K562 (cell line): Measurements from ENCODE around the gene ZER1. TPM values are rescaled to one million over a fixed set of nuclear protein-coding genes. Genes with fewer than 3 reads are reported as not detected.
A peak's percentile ranks its signal among the peaks of the same experiment; 100 is the strongest.

Source experiments
- GTF2F1 ChIP-seq: IDR thresholded peaks from 2 replicates; pipeline ENCODE4 v1.6.1; 2011; ENCODE audit warnings: low read depth, low read length, improper control_type of control experiment
- HNRNPUL1 ChIP-seq: fragments of 200-400 bp; formaldehyde crosslinking; IDR thresholded peaks from 2 replicates; pipeline ENCODE4 v1.6.1; 2017; ENCODE audit warnings: low read length
- MAZ ChIP-seq, 2 experiments: fragments of 450-650 bp in 1 of 2; sonication (generic) in 1 of 2; formaldehyde crosslinking; IDR thresholded peaks in 1 of 2; conservative IDR thresholded peaks in 1 of 2; 2 replicates each; pipeline versions ENCODE4 v1.4.0 to v1.5.0; 2020; ENCODE audit warnings: mild to moderate bottlenecking in 1 of 2, missing genetic modification reagents in 1 of 2
- NEUROD1 ChIP-seq: fragments of 150-350 bp; IDR thresholded peaks from 2 replicates; pipeline ENCODE4 v1.6.1; 2014; ENCODE audit warnings: borderline replicate concordance, low read length, low read depth; ENCODE audit not compliant: partially characterized antibody
- NFRKB ChIP-seq: fragments of 450-650 bp; IDR thresholded peaks from 2 replicates; pipeline ENCODE4 v1.6.1; 2016; ENCODE audit warnings: low read depth
- NR2F6 ChIP-seq: fragments of 450-650 bp; formaldehyde crosslinking; IDR thresholded peaks from 2 replicates; pipeline ENCODE4 v1.4.0; 2020; ENCODE audit warnings: mild to moderate bottlenecking
- RFX7 ChIP-seq: fragments of 250-450 bp; sonication (Bioruptor Pico); IDR thresholded peaks from 2 replicates; pipeline ENCODE4 v1.5.1; 2021; ENCODE audit warnings: mild to moderate bottlenecking
- SRF ChIP-seq, 2 experiments: fragments of 250-450, 450-650 bp in 1 of 2; sonication (Bioruptor Pico) in 1 of 2; sonication (generic) in 1 of 2; formaldehyde crosslinking; IDR thresholded peaks; 2 replicates each; pipeline versions ENCODE4 v1.5.0 to v1.5.1; 2020 to 2022; ENCODE audit warnings: mild to moderate bottlenecking in 1 of 2, missing genetic modification reagents in 1 of 2
- SRSF3 ChIP-seq: fragments of 200-400 bp; formaldehyde crosslinking; IDR thresholded peaks from 2 replicates; pipeline ENCODE4 v1.6.1; 2016; ENCODE audit warnings: mild to moderate bottlenecking, low read length, moderate library complexity; ENCODE audit not compliant: insufficient read depth
- XRCC5 ChIP-seq: fragments of 200-400 bp; formaldehyde crosslinking; IDR thresholded peaks from 2 replicates; pipeline ENCODE4 v1.6.1; 2017; ENCODE audit warnings: low read depth, mild to moderate bottlenecking, low read length
- ZFP30 ChIP-seq: fragments of 250-450 bp; sonication (Bioruptor Pico); IDR thresholded peaks from 2 replicates; pipeline ENCODE4 v1.8.0; 2022; ENCODE audit warnings: moderate library complexity, mild to moderate bottlenecking, inconsistent platforms, borderline replicate concordance
- ZNF830 ChIP-seq: fragments of 250-450 bp; sonication (Bioruptor Pico); IDR thresholded peaks from 2 replicates; pipeline ENCODE4 v1.5.0; 2021; ENCODE audit warnings: mild to moderate bottlenecking
- polyA plus RNA-seq, 8 experiments: library from polyadenylated mRNA; depleted of rRNA in 4 of 8; stranded (reverse) in 5 of 8; unstranded in 3 of 8; fragments of >200 nt; fragmentation: Nextera tagmentation in 2 of 8; fragmentation: Illumina TruSeq in 1 of 8; extraction: Ambion mirVana in 2 of 8; extraction: Trizol in 1 of 8; gene quantifications; 2 replicates each; pipeline versions ENCODE4 v1.2.1 to v1.2.3, GENCODE V29; 2011 to 2014; ENCODE audit warnings: inconsistent platforms in 1 of 8, missing spikeins in 1 of 8
- total RNA-seq, 7 experiments: library from RNA; depleted of rRNA in 6 of 7; stranded (reverse); fragments of >200 nt in 6 of 7; fragmentation: Illumina TruSeq in 2 of 7; extraction: Trizol in 2 of 7; gene quantifications; 2 replicates each; pipeline versions ENCODE4 v1.2.1 to v1.2.3, GENCODE V29; 2011 to 2021; ENCODE audit warnings: low replicate concordance in 1 of 7
- TF ChIP-seq, protein P1 (sequence below): sonication (generic); formaldehyde crosslinking; IDR thresholded peaks from 2 replicates; pipeline ENCODE4 v1.8.1; 2023; ENCODE audit warnings: mild to moderate bottlenecking, missing genetic modification reagents
- TF ChIP-seq, protein P2 (sequence below): sonication (generic); formaldehyde crosslinking; IDR thresholded peaks from 2 replicates; pipeline ENCODE4 v1.8.1; 2023; ENCODE audit warnings: missing genetic modification reagents, mild to moderate bottlenecking, borderline replicate concordance
- TF ChIP-seq, protein P3 (sequence below), 2 experiments: fragments of 450-650 bp; IDR thresholded peaks; 2 replicates each; pipeline ENCODE4 v1.6.1; 2018; ENCODE audit warnings: mild to moderate bottlenecking in 2 of 2, low read depth in 1 of 2; ENCODE audit not compliant: partially characterized antibody in 2 of 2
- TF ChIP-seq, protein P4 (sequence below): sonication (generic); formaldehyde crosslinking; IDR thresholded peaks from 2 replicates; pipeline ENCODE4 v1.8.1; 2022; ENCODE audit warnings: missing genetic modification reagents

The ZER1 gene
- total and polyA plus RNA-seq, 9 of the 15 experiments (the other 6 are each of a cell fraction or from before 2014, with no cell fraction given): 0.07 to 10.7 (median 6.2) TPM

DNA sequence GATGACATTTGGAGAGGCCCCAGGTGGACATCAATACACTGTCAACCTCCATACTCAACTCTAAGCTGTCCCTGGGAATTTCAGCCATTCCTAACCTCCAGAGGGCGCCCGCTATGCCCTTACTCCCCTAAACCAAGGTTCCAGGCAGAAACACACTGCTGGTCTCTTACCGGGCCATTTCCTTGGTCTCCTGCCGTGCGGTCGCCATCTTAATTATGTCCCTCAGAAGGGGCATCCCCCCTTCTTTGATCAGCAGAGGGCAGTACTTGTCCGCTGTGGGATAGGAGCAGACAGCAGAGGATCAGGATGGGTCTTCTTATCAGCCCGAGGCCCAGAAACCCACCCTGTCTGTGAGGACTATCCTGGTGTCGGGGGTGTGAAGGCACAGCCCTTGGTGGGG, 38.5 kb downstream of the ZER1 start (continued):
- TF ChIP-seq, protein P1, sequence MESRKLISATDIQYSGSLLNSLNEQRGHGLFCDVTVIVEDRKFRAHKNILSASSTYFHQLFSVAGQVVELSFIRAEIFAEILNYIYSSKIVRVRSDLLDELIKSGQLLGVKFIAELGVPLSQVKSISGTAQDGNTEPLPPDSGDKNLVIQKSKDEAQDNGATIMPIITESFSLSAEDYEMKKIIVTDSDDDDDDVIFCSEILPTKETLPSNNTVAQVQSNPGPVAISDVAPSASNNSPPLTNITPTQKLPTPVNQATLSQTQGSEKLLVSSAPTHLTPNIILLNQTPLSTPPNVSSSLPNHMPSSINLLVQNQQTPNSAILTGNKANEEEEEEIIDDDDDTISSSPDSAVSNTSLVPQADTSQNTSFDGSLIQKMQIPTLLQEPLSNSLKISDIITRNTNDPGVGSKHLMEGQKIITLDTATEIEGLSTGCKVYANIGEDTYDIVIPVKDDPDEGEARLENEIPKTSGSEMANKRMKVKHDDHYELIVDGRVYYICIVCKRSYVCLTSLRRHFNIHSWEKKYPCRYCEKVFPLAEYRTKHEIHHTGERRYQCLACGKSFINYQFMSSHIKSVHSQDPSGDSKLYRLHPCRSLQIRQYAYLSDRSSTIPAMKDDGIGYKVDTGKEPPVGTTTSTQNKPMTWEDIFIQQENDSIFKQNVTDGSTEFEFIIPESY (CRISPR knock-in tag): peak; percentile 82
- TF ChIP-seq XRCC5 (peak; percentile 88), MAZ (CRISPR knock-in tag; conservative IDR thresholded peaks at IDR 0.05 in 1 of 2, IDR thresholded peaks at IDR 0.05 in 1 of 2) (peak; percentile 62 to 87), SRSF3 (no peak), ZFP30 (no peak), SRF (CRISPR knock-in tag; IDR thresholded peaks at IDR 0.05) (no peak), ZNF830 (no peak), RFX7 (no peak), NEUROD1 (no peak), NFRKB (peak; percentile 77), GTF2F1 (no peak), HNRNPUL1 (no peak), NR2F6 (CRISPR knock-in tag) (no peak)
- TF ChIP-seq, protein P2, sequence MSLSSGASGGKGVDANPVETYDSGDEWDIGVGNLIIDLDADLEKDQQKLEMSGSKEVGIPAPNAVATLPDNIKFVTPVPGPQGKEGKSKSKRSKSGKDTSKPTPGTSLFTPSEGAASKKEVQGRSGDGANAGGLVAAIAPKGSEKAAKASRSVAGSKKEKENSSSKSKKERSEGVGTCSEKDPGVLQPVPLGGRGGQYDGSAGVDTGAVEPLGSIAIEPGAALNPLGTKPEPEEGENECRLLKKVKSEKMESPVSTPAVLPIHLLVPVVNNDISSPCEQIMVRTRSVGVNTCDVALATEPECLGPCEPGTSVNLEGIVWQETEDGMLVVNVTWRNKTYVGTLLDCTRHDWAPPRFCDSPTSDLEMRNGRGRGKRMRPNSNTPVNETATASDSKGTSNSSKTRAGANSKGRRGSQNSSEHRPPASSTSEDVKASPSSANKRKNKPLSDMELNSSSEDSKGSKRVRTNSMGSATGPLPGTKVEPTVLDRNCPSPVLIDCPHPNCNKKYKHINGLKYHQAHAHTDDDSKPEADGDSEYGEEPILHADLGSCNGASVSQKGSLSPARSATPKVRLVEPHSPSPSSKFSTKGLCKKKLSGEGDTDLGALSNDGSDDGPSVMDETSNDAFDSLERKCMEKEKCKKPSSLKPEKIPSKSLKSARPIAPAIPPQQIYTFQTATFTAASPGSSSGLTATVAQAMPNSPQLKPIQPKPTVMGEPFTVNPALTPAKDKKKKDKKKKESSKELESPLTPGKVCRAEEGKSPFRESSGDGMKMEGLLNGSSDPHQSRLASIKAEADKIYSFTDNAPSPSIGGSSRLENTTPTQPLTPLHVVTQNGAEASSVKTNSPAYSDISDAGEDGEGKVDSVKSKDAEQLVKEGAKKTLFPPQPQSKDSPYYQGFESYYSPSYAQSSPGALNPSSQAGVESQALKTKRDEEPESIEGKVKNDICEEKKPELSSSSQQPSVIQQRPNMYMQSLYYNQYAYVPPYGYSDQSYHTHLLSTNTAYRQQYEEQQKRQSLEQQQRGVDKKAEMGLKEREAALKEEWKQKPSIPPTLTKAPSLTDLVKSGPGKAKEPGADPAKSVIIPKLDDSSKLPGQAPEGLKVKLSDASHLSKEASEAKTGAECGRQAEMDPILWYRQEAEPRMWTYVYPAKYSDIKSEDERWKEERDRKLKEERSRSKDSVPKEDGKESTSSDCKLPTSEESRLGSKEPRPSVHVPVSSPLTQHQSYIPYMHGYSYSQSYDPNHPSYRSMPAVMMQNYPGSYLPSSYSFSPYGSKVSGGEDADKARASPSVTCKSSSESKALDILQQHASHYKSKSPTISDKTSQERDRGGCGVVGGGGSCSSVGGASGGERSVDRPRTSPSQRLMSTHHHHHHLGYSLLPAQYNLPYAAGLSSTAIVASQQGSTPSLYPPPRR (CRISPR knock-in tag): 0 out of 2 replicates have a peak, but pooled peaks have one; percentile 32
- TF ChIP-seq, protein P3, sequence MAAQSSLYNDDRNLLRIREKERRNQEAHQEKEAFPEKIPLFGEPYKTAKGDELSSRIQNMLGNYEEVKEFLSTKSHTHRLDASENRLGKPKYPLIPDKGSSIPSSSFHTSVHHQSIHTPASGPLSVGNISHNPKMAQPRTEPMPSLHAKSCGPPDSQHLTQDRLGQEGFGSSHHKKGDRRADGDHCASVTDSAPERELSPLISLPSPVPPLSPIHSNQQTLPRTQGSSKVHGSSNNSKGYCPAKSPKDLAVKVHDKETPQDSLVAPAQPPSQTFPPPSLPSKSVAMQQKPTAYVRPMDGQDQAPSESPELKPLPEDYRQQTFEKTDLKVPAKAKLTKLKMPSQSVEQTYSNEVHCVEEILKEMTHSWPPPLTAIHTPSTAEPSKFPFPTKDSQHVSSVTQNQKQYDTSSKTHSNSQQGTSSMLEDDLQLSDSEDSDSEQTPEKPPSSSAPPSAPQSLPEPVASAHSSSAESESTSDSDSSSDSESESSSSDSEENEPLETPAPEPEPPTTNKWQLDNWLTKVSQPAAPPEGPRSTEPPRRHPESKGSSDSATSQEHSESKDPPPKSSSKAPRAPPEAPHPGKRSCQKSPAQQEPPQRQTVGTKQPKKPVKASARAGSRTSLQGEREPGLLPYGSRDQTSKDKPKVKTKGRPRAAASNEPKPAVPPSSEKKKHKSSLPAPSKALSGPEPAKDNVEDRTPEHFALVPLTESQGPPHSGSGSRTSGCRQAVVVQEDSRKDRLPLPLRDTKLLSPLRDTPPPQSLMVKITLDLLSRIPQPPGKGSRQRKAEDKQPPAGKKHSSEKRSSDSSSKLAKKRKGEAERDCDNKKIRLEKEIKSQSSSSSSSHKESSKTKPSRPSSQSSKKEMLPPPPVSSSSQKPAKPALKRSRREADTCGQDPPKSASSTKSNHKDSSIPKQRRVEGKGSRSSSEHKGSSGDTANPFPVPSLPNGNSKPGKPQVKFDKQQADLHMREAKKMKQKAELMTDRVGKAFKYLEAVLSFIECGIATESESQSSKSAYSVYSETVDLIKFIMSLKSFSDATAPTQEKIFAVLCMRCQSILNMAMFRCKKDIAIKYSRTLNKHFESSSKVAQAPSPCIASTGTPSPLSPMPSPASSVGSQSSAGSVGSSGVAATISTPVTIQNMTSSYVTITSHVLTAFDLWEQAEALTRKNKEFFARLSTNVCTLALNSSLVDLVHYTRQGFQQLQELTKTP (IDR thresholded peaks at IDR 0.05; ENCODE audit: low read depth in 1 of 2, partially characterized antibody in 2 of 2): no peak
- TF ChIP-seq, protein P4, sequence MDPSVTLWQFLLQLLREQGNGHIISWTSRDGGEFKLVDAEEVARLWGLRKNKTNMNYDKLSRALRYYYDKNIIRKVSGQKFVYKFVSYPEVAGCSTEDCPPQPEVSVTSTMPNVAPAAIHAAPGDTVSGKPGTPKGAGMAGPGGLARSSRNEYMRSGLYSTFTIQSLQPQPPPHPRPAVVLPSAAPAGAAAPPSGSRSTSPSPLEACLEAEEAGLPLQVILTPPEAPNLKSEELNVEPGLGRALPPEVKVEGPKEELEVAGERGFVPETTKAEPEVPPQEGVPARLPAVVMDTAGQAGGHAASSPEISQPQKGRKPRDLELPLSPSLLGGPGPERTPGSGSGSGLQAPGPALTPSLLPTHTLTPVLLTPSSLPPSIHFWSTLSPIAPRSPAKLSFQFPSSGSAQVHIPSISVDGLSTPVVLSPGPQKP (CRISPR knock-in tag): no peak
